GM12892 (cell line): ENCODE data around the gene HNRNPUL1.

Experiments used
- DNase-seq: peaks from one replicate; pipeline ENCODE4 v3.0.0; 2011; ENCODE audit not compliant: insufficient read length
- FAIRE-seq: peaks from 2 replicates; lab custom pipeline; 2011; peaks lifted over from hg19 to GRCh38; lab: Jason Lieb, UNC
- POLR2A ChIP-seq: IDR thresholded peaks from 2 replicates; pipeline ENCODE4 v1.6.1; 2011; ENCODE audit warnings: low read depth, low read length, control low read depth
- POLR2AphosphoS5 ChIP-seq: IDR thresholded peaks from 2 replicates; pipeline ENCODE4 v1.6.1; 2011; ENCODE audit warnings: low read depth, low read length, control low read depth
- TAF1 ChIP-seq: IDR thresholded peaks from 2 replicates; pipeline ENCODE4 v1.6.1; 2011; ENCODE audit warnings: low read depth, mild to moderate bottlenecking, control low read depth, low read length, borderline replicate concordance

The HNRNPUL1 gene

DNA sequence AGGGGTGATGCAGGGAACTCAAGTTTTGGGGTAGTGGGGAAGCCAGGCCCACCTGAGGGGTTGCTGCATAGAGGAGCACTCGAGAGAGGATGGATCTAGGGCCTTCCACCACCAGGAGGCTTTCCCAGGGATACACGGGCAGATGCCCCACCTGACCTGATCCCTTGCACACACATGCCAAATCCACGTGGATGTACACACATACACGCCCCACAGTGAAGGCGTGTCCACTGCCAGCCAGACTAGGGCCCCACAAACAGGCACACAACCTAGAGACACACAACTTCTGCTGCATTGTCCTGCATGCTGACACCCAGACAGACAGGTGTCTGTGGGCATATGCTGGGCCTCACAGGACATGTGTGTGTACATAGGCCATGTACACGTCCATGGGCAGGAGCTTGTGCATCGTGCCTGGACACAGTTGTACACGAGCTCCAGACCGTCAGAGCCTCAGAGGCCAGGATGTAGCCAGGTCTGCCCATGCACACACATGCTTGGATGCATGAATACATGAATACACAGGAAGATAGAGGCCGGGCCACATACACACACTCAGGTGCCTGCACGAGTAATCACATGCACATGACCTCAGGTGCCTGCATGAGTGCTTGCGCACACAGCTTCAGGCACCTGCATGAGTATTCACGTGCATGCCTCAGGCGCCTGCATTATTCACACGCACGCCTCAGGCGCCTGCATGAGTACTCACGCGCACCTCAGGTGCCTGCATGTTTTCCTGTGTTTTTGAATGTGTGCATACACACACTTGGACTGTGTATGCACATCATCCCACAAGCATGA, 54.7 kb downstream of the HNRNPUL1 start:
- no peak for TF ChIP-seq TAF1
- TF ChIP-seq POLR2AphosphoS5 = peak; percentile 23
- FAIRE-seq (no peak), DNase-seq (no peak)

DNA sequence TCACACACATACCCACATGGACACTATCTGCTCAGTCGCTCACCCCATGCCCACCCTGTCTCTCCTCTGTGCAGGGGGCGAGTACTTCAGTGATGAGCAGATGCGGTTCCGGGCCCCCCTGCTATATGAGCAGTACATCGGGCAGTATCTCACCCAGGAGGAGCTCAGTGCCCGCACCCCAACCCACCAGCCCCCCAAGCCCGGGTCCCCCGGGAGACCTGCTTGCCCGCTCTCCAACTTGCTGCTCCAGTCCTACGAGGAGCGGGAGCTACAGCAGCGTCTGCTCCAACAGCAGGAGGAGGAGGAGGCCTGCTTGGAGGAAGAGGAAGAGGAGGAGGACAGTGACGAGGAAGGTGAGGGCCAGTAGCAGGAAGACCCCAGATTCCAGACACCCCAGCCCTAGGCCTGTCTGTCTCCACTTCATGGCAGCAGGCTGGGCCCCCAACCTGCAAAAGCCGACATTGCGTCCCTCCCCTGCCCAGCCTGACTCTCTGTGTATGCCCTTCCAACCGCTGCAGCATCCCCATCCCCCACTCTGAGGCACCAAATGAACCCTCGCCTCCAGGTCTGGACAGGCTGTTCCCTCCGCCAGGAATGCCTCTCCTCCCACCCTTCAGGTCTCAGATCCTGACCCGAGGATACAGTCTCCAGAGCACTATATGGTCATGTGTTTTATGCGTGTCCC, 55.5 kb downstream of the HNRNPUL1 start:
- TF ChIP-seq TAF1 (no peak), POLR2AphosphoS5 (peak; percentile 51), POLR2A (no peak)
- FAIRE-seq (no peak), DNase-seq (no peak)

DNA sequence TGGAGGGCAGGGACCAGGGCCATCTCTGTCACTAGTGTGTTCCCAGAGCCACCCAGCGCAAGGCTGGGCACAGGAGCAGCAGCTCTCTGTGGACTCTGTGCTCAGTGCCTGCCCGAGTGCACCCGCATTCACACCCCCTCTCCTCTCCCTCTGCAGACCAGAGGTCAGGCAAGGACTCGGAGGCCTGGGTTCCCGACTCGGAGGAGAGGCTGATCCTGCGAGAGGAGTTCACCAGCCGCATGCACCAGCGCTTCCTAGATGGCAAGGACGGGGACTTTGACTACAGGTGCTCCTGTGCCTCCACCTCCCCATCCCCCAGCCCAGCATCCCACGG, 56.0 kb downstream of the HNRNPUL1 start:
- DNase-seq (no peak), FAIRE-seq (no peak)
- TF ChIP-seq POLR2A (no peak), TAF1 (no peak), POLR2AphosphoS5 (no peak)

DNA sequence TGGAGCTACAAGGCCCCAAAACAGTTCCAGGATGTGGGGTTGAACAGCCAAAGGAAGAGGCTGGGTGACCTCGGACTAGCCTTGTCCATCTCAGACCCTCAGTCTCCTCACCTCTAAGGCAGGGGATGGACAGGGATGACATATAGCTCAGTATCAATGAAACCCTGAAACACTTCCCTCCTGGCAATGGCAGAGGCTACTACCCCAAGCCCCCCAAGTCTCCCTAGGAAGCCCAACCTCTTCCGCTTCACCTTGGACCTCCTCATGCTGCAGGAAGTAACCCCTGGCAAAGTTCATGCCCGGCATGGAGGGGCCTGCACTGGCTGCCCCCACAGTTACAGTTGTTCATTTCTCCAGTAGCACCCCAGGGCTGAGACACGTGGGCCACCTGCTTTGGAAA, 56.4 kb downstream of the HNRNPUL1 start:
- FAIRE-seq = no peak
- TF ChIP-seq POLR2A (no peak), POLR2AphosphoS5 (no peak), TAF1 (no peak)
- DNase-seq = no peak

DNA sequence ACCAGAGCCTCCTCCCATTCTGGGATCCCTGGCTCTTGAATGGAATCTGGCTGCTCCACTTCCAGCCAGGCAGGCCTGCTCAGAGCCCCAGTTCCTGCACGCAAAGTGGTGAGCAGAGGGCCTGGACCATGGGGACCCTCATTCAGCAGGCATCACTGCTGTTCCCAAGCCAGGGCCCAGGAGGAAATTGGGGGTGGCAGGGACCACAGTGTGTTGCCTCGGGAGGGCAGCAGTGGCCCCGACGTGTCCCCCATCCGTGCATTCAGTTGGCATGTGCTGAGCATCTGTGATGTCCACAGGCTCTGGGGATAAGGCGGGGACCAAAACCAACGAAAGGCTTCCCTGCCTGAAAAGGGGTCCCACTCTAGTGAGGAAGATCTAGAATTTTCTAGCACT, 57.0 kb downstream of the HNRNPUL1 start:
- no peak for FAIRE-seq
- no peak for DNase-seq

DNA sequence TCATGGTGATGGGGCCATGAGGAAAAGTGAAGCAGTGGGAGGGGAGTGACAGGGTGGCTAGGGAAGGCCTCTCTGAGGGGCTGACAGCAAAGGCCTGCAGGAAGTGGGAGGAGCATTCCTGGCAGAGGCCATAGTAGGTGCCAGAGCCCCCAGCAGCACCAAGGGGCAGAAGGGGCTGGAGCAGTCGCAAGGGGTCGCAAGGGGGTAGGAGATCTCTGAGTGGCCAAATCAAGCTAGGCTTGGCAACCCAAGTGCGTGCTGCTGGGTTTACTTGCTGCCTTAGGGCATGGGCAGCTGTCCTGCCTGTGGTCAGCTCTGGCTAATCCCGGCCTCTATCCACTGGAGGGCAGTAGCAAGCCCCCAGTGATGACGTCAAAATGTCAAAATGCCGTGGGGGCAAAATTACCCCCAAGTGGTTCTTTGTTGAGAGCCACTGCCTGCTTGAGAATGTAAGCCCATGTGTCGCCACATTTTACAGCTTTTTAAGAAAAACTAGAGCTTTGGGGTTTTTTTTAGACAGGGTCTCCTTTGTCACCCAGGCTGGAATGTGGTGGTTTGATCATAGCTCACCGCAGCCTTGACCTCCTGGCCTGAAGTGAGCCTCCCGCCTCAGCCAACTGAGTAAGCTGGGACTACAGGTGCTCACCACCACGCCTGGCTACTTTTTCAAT, 57.6 kb downstream of the HNRNPUL1 start:
- TF ChIP-seq TAF1 (no peak), POLR2AphosphoS5 (no peak), POLR2A (0 out of 2 replicates have a peak, but pooled peaks have one; percentile 10)
- no peak for DNase-seq
- no peak for FAIRE-seq

More for the DNA sequence above, 57.0 kb downstream of the HNRNPUL1 start:
- TF ChIP-seq POLR2A (no peak; the same call in 1 of the 2 replicates), TAF1 (no peak), POLR2AphosphoS5 (no peak)

DNA sequence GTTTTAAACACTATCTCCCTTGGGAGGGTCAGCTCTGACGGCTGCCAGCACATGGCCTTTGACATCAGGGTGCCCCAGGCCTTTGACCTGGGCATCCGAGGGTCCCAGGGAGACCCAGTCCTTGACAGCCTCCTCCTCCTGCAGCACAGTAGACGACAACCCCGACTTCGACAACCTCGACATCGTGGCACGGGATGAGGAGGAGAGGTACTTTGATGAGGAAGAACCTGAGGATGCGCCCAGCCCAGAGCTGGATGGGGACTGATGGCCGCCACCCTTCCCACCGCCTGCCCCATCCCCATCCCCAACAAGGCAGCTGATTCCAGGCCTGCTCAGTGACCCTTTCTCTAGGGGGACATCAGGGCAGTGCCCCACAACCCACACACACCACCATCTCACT, 58.3 kb downstream of the HNRNPUL1 start:
- FAIRE-seq (no peak), DNase-seq (no peak)
- TF ChIP-seq POLR2AphosphoS5 = peak; percentile 49; the same call in 1 of the 2 replicates
- no peak for TF ChIP-seq POLR2A

DNA sequence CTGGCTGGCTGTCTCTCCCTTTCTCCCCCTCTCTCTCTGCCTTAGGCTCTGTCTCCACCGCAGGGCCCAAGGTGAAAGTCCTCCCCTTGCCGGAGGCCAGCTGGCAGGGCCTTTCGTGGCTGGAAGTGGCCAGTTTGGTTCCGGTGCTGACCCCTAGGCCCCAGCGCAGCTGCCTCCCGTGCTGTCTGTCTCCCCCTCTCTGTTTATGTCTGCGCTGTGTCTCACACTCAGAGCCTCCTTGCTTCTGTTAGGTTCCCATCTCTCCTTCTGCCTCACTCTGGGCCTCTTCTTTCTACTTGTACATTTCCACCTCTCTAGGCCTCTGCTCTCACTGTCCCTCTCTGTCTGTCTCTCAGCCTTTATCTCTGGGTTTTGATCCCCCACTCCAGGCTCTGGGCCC, 58.9 kb downstream of the HNRNPUL1 start:
- FAIRE-seq (no peak), DNase-seq (no peak)
- no peak for TF ChIP-seq TAF1
- TF ChIP-seq POLR2AphosphoS5 = no peak; the same call in 1 of the 2 replicates
- no peak for TF ChIP-seq POLR2A

DNA sequence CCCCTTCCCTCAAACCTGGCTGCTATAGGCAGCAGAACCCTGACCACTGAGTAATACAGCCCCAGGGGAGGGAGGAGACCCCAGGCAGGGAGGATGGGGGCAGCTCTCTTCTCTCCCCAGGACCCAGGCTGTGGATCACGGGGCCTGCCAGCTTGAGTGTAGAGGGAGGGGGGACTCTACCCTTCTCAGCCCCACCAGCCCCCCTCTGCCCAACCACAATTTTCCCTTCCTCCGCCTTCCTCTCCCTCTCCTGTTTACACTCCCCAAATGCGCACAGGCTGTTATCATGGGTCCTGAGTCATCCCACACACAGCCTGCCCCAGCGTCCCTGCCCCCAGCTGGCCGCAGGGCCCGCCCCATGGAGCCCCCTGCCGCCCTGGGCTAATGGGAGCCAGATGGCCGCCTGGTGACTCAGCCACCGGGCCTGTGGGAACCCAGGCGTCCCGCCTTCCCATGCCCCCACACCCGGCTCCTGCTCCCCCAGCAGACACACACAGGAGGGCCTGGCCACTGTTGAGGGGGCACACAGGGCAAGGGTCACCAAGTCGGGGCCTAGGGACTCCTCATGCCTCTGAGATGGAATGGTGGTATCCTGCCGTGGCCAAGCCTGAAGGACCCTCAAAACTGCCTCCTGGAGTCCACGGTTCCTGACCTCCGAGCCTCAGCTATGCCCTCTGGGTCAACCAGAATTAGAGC, 59.4 kb downstream of the HNRNPUL1 start:
- TF ChIP-seq POLR2A (no peak), TAF1 (no peak), POLR2AphosphoS5 (no peak)
- DNase-seq (no peak), FAIRE-seq (no peak)

DNA sequence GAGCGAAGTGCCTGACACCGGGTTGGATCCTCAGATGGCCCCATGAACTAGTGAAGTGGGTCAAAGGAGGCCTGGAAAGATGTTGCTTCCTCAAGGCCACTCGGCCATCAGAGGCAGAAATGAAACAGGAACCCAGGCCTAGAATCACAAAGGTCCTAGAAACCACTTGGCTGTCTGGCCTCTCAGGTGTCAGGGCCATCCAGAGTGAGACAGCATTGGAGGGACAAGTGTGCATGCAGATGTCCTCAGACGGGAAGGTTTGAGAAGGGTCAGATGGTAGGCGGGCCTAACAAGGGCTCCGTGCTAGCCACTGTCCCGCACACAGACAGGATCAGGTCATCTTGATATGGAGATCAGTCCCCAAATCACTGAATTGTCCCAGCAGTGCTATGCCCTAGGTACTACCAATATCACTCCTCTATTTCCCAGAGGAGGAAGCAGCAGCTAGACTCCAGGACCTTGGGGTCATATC, 60.1 kb downstream of the HNRNPUL1 start:
- FAIRE-seq (no peak), DNase-seq (no peak)
- TF ChIP-seq POLR2AphosphoS5 (no peak; the same call in 1 of the 2 replicates), TAF1 (no peak), POLR2A (no peak)
